ENCODE data around the gene NKX6-1. TPM values are rescaled to one million over a fixed set of nuclear protein-coding genes. Genes with fewer than 3 reads are reported as not detected.

The NKX6-1 gene
- total RNA-seq, 1 donor from 2014 or later, result 25.6 TPM

- H3K4me1 Mint-ChIP-seq (ENCODE audit: low read depth, unreplicated experiment), result peaks cover 5% of the 10 kb centered on the region
Measured at GRCh38 chr4:84481077-84481859, 17.8 kb downstream of the NKX6-1 start.

DNA sequence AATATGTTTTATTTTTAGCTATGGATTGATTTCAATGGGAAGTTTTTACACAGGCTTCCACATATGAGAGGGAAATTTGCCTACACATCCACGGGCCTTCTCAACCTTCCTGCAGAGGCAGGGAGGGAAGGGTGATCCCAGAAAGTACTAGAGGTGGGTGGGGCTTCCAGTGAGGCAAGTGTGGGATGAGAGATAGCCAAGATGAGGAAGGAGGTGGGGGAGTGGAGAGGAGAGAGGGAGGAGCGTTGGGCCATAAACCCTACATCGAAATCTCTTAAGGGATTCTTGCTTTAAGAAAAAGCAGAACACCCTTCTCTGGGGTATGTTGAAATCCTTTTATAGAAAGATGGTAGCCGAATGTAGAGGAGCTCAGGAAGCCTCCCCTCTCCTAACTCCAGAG, 19.0 kb downstream of the NKX6-1 start:
- H3K4me1 Mint-ChIP-seq (ENCODE audit: low read depth, unreplicated experiment), result peaks cover 5% of the 10 kb centered on the region
- H3K9me3 Mint-ChIP-seq (ENCODE audit: unreplicated experiment), result peaks cover 5% of the 10 kb centered on the region
- no peaks in the 10 kb centered on the region for H3K36me3 Mint-ChIP-seq (ENCODE audit: unreplicated experiment)
- no peak overlapping the region for H3K27ac Mint-ChIP-seq (ENCODE audit: unreplicated experiment)
- no peak overlapping the region for H3K4me3 Mint-ChIP-seq (ENCODE audit: unreplicated experiment)
- peaks cover 29% of the 10 kb centered on the region for H3K27me3 Mint-ChIP-seq (ENCODE audit: unreplicated experiment)
- no peak for TF ChIP-seq CTCF (IDR thresholded peaks at IDR 0.05; ENCODE audit: partially characterized antibody, unreplicated experiment)
- DNase-seq, result no peak

More at GRCh38 chr4:84481077-84481859, 17.8 kb downstream of the NKX6-1 start:
- H3K36me3 Mint-ChIP-seq (ENCODE audit: unreplicated experiment), result no peaks in the 10 kb centered on the region
- H3K4me3 Mint-ChIP-seq (ENCODE audit: unreplicated experiment), result peak overlapping the region; percentile 83
- no peak overlapping the region for H3K27ac Mint-ChIP-seq (ENCODE audit: unreplicated experiment)
- peak; percentile 39 for DNase-seq
- peaks cover 30% of the 10 kb centered on the region for H3K27me3 Mint-ChIP-seq (ENCODE audit: unreplicated experiment)
- peaks cover 5% of the 10 kb centered on the region for H3K9me3 Mint-ChIP-seq (ENCODE audit: unreplicated experiment)
- TF ChIP-seq CTCF (IDR thresholded peaks at IDR 0.05; ENCODE audit: partially characterized antibody, unreplicated experiment), result no peak

DNA sequence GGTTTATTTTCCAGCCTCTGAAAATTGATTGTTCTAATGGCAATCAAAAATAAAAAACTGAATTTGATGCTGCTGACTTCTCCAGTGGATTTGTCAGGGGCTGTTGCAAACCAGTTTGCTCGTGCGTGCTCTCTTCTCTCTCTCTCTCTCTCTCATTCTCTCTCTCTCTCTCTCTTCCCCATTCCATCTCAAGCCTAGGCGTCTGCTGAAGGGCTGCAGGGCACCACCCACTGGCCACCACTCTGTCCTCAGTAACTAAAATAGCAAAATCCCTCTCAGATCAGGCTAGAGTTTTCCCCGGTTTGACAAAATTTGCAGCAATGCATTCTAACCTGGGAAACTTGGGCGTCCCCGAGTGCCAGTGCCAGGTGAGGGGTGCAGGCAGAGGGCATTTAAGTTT, 19.4 kb downstream of the NKX6-1 start:
- Mint-ChIP-seq H3K9me3 (ENCODE audit: unreplicated experiment) (peaks cover 5% of the 10 kb centered on the region), H3K36me3 (ENCODE audit: unreplicated experiment) (no peaks in the 10 kb centered on the region), H3K4me3 (ENCODE audit: unreplicated experiment) (no peak overlapping the region), H3K4me1 (ENCODE audit: low read depth, unreplicated experiment) (peaks cover 5% of the 10 kb centered on the region), H3K27ac (ENCODE audit: unreplicated experiment) (no peak overlapping the region), H3K27me3 (ENCODE audit: unreplicated experiment) (peaks cover 28% of the 10 kb centered on the region)
- DNase-seq, result no peak
- TF ChIP-seq CTCF (IDR thresholded peaks at IDR 0.05; ENCODE audit: partially characterized antibody, unreplicated experiment), result no peak

- Mint-ChIP-seq H3K27ac (ENCODE audit: unreplicated experiment) (no peak overlapping the region), H3K4me1 (ENCODE audit: low read depth, unreplicated experiment) (peaks cover 3% of the 10 kb centered on the region), H3K27me3 (ENCODE audit: unreplicated experiment) (peaks cover 18% of the 10 kb centered on the region), H3K9me3 (ENCODE audit: unreplicated experiment) (peaks cover 1% of the 10 kb centered on the region), H3K36me3 (ENCODE audit: unreplicated experiment) (no peaks in the 10 kb centered on the region), H3K4me3 (ENCODE audit: unreplicated experiment) (no peak overlapping the region)
- no peak for TF ChIP-seq CTCF (IDR thresholded peaks at IDR 0.05; ENCODE audit: partially characterized antibody, unreplicated experiment)
- no peak for DNase-seq
Measured at GRCh38 chr4:84477738-84478137, 21.4 kb downstream of the NKX6-1 start.

- Mint-ChIP-seq H3K9me3 (ENCODE audit: unreplicated experiment) (no peaks in the 10 kb centered on the region), H3K4me1 (ENCODE audit: low read depth, unreplicated experiment) (no peaks in the 10 kb centered on the region), H3K36me3 (ENCODE audit: unreplicated experiment) (no peaks in the 10 kb centered on the region), H3K4me3 (ENCODE audit: unreplicated experiment) (no peak overlapping the region), H3K27me3 (ENCODE audit: unreplicated experiment) (peaks cover 2% of the 10 kb centered on the region), H3K27ac (ENCODE audit: unreplicated experiment) (no peak overlapping the region)
- DNase-seq, result no peak
- no peak for TF ChIP-seq CTCF (IDR thresholded peaks at IDR 0.05; ENCODE audit: partially characterized antibody, unreplicated experiment)
Measured at GRCh38 chr4:84474107-84474506, 25.0 kb downstream of the NKX6-1 start.

All from glutamatergic neuron (in vitro differentiated cells).